HG03354 (cell line): ENCODE measurements around the gene CDCP1.

Experiments used
- ATAC-seq: cut with Tn5 transposase; IDR thresholded peaks from one replicate; pipeline ENCODE4 v1.9.1; 2021; ENCODE audit warnings: mild to moderate bottlenecking; ENCODE audit not compliant: unreplicated experiment, poor library complexity, severe bottlenecking

CDCP1 gene

DNA sequence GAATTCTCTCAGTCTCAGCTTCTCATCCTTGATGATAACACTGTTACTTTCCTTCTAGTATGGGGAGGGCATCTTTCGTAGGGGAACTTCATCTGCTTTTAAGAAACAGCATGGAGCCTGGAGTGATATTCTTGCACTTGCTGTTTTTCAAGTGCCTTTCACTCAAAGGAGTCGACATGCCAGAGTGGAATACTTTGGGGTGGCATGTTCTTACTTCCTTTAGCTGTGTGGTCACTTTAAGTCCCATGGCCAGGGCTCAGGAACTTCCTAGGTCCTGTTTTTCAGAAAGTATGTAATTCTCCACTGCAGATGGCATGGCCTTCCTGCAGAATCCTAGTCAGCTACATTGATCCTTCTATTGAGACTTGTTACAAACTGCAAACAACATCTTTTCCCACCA is 28.1 kb upstream of the CDCP1 start:
- no peak for ATAC-seq

DNA sequence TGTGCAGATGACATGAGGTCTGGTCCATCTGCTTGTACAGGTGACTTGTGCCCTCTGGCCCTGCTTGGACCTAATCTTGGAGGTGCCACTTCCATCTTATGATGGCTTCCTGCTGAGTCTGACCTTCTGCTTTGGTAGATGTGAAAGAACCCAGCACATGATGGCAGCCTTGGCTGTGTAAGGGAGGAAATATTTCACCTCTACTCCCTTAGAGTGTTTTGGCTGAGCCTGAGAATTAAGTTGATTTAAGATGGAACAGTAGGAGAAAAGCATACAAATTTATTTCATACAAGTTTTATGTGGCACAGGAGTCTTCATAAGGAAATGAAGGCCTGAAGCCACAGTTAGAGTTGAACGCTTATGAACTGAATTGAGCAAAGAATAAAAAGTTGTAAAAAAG is 27.6 kb upstream of the CDCP1 start:
- ATAC-seq: no peak

DNA sequence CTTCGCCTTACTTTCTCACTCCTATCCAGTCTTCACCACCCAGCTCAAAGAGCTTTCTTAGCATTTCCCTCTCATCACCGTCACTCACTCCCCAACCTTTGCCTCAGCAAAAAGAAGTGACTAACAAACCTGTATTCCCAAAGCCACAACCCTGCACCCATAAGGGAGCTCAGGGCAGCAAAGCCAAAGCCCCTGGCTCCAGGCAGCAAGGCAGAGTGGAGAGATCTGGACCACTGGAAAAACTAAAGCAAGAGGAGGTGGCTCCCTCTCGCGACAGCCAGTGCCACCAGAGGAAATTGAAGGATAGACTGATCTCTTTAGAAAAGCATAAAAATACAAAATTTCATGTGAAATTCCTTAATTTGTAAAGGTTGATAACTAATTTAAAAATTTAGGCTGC is 25.1 kb upstream of the CDCP1 start:
- no peak for ATAC-seq

DNA sequence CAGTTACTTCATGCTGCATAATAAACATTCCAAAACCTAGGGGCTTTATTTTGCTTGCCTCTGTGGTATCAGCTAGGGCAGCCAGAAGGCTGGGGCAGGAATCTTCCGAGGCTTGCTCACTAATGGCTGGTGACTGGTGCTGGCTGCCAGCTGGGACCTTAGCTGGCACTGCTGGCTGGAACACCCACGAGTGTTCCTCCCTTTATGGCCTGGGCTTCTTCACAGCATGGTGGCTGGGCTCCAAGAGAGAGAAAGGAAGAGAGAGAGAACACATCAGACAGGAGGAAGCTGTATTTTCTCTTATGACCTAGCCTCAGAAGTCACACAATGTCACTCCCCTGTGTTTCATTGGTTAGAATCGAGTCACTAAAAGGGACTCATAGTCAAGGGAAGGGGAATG is 23.9 kb upstream of the CDCP1 start:
- ATAC-seq: no peak

DNA sequence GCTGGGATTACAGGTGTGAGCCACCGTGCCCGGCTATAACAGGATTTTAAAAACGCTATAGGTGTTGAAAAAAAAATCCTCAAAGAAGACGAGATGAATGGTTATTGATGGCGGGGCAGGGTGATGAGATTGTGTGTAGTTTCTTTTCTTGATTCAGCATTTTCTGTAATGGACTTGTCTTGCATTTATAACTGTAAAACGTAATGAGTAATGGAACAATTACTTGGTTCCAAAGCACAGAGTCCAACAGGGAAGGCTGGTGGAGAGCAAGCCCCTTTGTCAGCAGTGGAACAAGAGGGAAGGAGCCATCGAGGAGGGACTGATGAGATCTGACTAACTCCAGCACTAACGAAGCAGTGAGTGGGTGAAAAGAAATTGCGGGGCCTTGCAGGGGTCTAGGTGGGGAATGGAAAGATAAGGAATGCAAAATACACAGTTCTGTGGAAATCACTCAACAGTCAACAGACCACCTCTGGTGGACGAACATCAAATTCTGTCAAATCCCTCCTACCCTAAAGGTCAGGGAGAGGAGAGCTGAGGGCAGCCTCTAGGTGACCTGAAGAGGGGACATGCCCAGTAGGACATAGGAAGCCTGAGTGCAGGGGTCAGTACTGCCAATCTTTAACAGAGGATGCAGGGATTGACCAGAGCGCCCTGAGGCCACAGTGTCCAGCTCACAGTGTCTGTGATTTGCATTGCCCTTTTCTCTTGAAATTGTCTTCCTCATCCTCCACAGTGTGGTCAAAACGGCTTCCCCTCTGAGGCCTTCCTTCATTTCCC is 23.1 kb upstream of the CDCP1 start:
- ATAC-seq: no peak

DNA sequence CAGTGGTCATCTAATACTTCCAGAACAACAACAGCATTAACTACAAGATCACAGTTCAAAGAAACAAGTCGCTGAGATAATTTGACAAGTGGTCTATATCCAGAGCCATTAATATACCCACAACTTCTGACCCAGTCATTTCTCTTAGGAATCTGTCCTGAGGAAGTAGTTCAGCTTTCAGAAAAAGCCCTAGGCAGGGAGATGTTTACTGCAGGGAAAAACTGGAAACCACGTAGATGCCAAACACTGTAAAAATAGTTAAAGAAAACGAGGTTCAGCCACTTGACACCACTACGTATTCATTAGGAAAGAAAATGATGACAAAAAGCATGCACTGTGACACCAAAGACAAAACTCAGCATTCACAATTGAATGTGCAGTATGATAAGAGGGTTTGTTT is 22.3 kb upstream of the CDCP1 start:
- no peak for ATAC-seq

DNA sequence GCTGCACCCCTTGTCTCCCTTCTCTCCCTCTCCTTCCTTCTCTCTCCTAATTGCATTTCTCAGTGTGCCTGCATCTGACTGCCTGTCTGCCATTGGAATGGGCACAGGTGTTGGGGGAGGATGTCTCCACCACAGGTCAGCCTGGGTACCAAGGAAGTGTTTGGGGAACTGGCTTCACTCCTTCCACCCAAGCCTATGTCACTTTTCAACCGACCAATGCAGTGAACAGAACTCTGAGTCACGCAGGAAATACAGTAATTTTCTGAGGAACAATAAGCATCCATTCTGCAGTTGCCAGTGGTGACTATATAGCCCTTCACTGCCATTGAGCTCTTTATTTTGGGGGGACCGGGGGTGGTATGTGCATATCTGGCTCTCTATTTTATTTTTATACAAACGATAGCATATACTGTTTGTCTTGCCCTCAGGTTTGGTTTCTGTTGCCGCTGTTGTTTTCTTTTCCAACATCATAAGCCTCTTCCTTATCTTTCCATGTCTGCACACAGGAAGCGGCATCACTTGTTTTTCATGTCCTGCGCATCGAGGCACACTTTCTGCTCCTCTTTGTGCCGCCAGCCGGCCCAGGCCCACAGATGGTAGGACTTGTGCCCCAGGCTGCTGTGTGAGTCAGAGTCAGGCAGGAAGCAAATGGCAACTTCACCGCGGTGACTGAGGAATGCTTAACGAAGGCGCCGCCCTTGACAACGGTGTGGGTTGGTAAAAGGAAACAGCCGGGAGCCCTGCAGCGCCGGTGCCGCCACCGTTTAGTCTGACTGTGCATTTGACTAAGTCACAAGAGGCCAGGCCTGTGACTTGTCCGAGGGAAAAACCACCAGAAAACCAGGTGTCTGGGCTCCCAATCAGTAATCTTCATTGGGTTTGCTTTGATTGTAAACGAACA is 21.1 kb upstream of the CDCP1 start:
- peak; percentile 95 for ATAC-seq

DNA sequence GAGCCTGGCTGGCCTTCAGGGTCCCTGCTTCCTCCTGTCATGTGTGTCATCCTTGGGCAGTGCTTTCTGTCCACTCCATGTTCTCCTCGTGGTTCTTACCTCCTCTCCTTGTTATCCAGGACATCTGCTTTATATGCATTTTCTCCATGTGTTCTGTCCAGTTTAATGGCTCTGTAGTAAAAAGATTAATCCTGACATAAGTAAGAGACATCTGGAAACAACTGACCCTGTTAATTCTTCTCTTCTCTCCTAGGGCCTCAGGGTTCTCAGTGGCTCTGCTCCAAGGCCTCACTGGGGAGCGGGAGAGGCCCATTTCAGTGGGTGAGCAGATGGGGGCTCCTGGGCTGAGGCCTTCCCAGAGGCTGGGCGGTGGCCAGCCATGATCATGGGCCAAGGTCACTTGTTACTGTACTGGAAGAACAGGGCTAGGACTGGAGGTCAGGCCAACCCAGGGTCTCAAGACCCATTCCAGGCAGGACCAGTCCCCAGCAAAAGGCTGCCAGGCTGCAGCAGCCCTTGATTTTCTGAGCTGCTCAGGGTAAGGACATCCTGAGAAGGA is 20.2 kb upstream of the CDCP1 start:
- ATAC-seq: no peak

DNA sequence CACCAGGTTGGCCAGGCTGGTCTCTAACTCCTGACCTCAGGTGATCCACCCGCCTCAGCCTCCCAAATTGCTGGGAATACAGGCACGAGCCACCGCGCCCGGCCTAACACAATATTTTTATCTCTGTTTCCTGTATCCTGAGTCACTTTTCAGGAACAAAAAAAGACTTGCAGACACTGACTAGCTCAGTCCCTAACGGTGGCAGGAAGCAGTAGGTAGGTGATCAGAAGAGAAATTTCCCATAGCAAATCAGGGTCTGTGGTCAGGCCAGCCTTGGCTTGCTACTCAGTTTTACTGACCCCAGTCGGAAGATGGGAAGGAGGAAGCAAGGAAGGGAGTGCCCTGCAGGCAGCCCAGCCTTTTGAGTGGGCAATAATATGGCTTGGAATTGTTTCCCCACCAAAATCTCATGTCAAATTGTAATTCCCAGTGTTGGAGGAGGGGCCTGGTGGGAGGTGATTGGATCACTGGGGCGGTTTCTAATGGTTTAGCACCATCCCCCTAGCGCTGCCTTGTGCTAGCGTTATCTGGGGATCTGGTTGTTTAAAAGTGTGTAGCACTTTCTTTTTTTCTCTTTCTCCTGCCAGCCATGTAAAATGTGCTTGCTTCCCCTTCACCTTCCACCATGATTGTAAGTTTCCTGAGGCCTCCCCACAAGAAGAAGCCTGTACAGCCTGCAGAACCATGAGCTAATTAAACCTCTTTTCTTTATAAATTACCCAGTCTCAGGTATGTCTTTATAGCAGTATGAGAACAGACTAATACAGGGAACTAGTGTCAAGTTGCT is 19.5 kb upstream of the CDCP1 start:
- no peak for ATAC-seq

DNA sequence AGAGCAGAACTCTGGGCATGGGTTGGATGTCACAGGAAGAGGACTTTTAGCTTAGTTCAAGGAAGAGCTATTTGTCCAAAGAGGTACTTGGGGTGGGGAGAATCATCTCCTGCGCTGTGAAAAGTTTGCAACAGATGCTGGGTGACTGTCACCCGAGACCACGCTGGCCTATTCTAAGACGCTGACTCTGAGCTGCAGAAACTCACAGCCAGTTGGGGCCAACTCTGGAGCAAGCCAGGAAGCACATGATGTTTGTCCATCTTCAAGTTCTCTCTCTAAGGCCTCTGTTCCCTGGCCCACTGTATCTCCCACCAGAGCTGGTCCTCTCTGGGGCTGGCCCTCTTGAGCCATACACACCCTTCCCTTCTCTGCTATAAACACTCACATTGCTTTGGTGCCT is 17.9 kb upstream of the CDCP1 start:
- no peak for ATAC-seq

DNA sequence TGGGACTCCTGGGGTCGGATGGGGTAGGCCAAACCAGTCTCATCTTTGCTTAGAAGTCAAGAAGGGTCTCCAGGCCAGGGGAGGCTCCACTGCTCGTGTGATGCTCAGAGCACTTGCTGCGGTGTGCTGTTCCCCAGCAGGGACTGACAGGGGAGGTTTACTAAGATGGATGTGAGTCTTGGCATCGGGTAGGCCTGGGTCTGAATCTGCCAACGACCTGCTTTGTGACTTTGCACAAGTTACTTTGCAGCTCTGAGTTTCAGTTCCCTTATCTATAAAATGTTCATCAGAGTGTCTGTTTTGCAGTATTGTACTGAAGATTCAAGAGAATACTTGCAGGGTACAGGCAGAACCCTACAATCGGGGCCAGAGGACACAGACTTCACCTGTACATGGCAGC is 17.3 kb upstream of the CDCP1 start:
- ATAC-seq: no peak

DNA sequence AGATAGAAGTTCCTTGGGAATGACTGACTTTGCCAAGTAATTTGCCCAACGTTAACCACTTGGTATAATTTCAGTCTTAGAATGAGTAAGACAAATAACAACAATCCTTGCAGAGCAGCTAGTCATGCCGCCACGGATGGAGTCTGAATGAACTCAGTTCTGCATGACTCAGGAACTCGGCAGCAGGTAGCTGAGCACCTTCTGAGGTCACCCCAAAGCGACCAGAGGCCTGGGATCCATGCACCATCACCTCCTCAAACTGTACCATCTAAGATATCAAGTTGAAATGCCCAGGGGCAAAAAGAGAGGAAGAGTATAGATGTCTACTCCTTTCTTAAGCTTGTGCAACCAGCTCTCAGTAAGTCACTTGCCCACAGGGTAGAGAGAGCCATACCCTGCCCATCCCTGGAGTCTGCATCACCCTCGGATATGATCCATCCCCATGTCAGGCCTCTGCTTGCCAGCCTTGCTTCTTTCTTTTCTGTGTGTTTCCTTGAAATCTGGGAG is 8.5 kb upstream of the CDCP1 start:
- no peak for ATAC-seq

DNA sequence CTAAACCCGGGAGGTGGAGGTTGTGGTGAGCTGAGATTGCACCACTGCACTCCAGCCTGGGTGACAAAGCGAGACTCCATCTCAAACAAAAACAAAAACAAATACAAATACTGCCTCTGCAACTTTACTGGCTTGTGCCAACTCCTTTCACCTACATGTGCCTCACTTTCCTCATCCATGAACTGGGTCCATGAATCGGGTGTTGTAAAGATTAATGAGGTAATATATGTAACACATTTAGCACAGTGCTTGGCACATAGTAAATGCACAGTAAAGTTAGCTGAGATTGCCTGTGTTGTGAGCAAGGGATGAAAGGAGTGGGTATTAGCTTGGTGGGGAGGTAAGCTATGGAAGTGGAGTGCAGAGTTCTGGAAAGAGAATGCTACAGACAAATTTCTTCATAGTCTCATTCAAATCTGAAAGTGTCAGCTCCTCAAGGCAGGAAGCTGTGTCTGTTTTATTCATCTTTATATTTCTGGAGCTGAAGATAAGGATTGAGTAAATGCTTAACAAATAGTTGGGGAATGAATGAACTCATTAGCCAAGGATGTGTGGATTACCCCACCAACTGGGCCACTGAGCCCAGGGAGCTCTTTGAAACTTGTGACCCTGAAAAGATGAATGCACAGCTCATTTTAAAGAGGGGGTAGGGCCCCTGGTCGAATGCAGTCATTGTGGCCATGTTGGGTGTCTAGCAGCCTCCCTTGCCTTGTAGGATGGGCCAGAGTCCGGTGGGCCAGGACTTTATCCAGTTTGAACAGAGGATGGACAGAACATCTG is 7.7 kb upstream of the CDCP1 start:
- no peak for ATAC-seq

DNA sequence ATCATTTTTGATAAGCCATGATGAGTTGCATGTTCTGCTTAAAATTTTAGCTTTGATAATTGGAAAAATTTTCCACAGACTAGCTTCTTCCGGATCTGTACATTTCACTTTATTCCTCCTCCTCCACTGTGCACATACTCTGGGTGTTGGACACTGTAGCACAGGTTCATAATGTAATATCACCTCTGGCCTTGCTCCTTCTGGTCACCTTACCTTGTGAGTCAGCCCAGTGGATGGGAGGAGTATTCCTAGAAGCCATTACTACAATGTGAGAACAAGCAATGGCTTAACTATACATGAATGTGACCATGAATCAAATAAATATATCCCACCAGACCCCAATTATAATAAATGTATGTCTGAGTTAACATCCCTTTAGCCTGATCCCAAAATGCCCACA is 6.1 kb upstream of the CDCP1 start:
- ATAC-seq: no peak

DNA sequence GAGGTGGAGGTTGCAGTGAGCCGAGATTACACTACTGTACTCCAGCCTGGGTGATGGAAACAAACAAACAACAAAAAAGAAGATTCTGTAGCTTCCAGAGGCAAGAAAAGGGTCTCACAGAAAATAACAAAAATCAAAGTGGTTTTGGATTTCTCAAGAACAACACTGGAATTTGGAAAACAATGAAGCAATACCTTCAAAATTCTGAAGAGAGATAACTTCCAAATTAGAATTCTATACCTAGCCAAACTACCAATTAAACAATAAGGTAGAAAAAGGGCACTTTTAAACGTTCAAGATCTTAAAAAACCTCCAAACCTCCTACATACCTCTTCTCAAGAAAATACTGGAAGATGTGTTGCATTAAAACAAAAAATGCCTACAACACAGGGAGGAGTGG is 4.9 kb upstream of the CDCP1 start:
- no peak for ATAC-seq

DNA sequence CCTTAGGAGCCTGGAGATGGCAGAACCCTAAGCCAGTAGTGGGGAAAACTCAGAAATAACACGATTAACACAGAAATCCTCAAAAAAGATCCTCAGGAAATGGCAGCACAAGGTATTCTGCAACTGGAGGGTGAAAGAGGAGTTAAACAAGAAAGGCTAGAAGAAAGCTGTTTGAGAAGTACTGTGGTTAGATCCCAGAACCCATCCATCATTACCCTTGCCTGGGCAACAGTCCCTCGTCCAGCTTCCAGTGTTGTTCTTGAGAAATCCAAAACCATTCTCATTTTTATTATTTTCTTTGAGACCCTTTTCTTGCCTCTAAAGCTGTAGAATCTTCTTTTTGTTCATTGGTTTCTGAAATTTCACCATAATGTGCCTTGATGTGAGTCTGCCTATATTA is 2.7 kb upstream of the CDCP1 start:
- ATAC-seq: no peak

DNA sequence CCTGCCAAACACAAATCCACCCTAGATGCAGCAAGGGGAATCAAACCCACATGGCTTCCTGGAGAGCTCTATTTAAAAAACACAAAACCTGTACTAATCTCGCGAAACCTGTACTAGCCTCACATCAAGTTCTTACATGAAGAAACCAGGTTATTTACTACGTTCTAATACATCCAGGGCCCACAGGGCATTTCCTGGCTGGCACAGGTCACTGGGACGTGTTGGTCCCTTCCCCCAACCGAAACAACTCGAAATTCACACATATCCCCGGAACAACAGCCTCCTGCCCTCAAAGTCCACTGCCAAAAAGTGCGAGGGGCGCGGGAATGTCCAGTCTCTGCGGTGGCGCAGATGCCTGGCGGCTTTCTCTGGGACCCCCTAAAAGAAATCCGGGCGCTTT is 955 bp downstream of the CDCP1 start:
- no peak for ATAC-seq

DNA sequence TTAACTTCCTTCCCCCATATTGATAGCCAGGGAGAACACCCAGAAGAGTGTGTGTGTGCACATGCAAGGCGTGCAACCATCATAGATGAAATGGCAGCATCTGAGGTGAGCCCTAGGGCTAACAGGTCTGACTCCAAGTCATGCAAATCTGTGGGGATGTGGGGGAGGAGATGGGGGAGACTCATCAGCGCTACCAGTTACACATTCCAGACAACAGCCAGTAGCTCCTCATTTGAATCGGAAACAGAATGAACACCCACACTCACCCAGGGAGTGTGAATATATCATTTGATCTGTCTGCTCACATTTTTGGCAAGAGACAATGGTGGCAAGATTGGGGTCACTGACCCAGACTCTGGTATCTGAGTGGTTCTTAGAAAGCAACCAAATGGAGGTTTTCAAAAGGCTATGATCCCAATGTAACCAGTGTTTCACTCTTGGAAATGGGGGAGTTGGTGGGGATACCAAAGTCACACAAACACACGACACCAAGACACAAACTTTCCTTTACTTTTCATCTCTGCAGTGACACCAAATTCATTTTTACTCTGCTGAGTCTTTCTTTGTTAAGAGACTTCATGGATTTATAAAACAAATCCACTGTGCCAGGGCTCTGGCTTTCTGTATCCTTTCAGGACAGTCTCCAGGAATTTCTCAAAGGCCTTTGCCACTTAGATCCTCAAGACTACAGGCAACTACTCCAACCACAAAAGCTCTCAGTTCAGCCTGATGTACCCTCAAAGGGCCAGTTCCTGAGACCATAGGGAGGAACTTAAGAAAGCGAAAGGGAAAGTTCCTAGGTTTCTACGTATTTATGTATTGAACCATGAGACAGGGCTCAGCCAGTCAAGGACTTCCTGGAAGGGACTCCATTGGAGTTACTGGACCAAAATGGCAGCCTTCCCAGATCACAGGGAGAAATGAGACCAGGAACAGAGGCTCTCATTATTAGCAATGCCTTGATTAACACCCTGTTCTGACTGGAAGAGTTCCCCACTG is 2.2 kb downstream of the CDCP1 start:
- ATAC-seq: no peak
